Psoas muscle (tissue), 8 donors: ENCODE measurements around the gene BICRAL. TPM values are rescaled to one million over a fixed set of nuclear protein-coding genes. Genes with fewer than 3 reads are reported as not detected.
"Not testable (repeated sequence)": the region's sequence is repeated elsewhere in the genome, so short reads cannot be mapped to it uniquely, and the experiment has no call there.

Experiments used
- ATAC-seq, 4 donors: fragments of 200-7000 bp; cut with Tn5 transposase; one replicate each; pipeline ENCODE4 v1.9.1; 2020; ENCODE audit warnings: moderate library complexity in 3 of 4, mild to moderate bottlenecking in 2 of 4
- DNase-seq, 2 donors: peaks; one replicate each; pipeline ENCODE4 v3.0.0-alpha.2; 2020
- H3K27ac ChIP-seq: fragments of 200-600 bp; one replicate; pipeline ENCODE4 v1.8.0; 2022
- H3K27me3 ChIP-seq, 3 donors: fragments of 200-600 bp in 1 of 3; one replicate each; pipeline versions ENCODE4 v1.6.1 to v1.8.0; 2013 to 2022; ENCODE audit warnings: low read length in 2 of 3, mild to moderate bottlenecking in 2 of 3, moderate library complexity in 1 of 3; ENCODE audit not compliant: insufficient read depth in 3 of 3
- H3K36me3 ChIP-seq, 2 donors: fragments of 200-600 bp in 1 of 2; one replicate each; pipeline versions ENCODE4 v1.6.1 to v1.8.0; 2013 to 2022; ENCODE audit warnings: low read depth in 1 of 2, mild to moderate bottlenecking in 1 of 2, moderate library complexity in 1 of 2; ENCODE audit not compliant: insufficient read depth in 1 of 2
- H3K4me1 ChIP-seq: fragments of 200-600 bp; one replicate; pipeline ENCODE4 v1.8.0; 2022
- H3K4me3 ChIP-seq: fragments of 200-600 bp; one replicate; pipeline ENCODE4 v1.8.0; 2022; ENCODE audit warnings: mild to moderate bottlenecking
- H3K9me3 ChIP-seq: fragments of 200-600 bp; one replicate; pipeline ENCODE4 v1.8.0; 2022
- WGBS, 3 donors: extraction: QIAGEN DNeasy Blood & Tissue Kit; methylation state at CpG; one replicate each; pipeline versions ENCODE4 v1.1.6 to v1.1.7; 2013; 5-methylcytosine and 5-hydroxymethylcytosine counted together
- intact Hi-C, 2 donors: fragments of 100-400 bp; cut with DNase I; formaldehyde crosslinking; loops; one replicate each; pipeline versions ENCODE4 v1.11.0 to v1.14.2; 2022
- polyA plus RNA-seq, 3 donors: library from polyadenylated mRNA; stranded (reverse); fragments of 200-250 nt; gene quantifications; one replicate each; pipeline ENCODE4 v1.2.3, GENCODE V29; 2013
- total RNA-seq, 4 donors: library from RNA; stranded (reverse); fragmentation: NEBNext Ultra II Directional in 2 of 4; extraction: Animal tissue kit (Norgen Biotek cat#: 25700) in 2 of 4; gene quantifications; one replicate each; pipeline versions ENCODE4 v1.2.1 to v1.2.4, GENCODE V29; 2021 to 2023
- TF ChIP-seq, protein P1 (sequence below): fragments of 200-600 bp; IDR thresholded peaks from one replicate; pipeline ENCODE4 v1.8.0; 2022; ENCODE audit warnings: antibody characterized with exemption
- donor health status: healthy with polysubstance abuse.
- donor health status: DM: no; HTN: no; CAD: no; lungs with moderate emphysema.
- donor health status: Bipolar disorder and iron deficiency.
- donor health status: healthy.
- donor health status: DM: yes; HTN: yes; CAD: no.
- donor health status: DM: no; HTN: no; CAD: no.
- donor health status: DM: no; HTN: no; CAD: no.
- donor health status: DM: yes; HTN: yes; CAD: no.

BICRAL gene
- total and polyA plus RNA-seq, 7 donors = 2.8 to 12.2 (median 6.2) TPM

DNA sequence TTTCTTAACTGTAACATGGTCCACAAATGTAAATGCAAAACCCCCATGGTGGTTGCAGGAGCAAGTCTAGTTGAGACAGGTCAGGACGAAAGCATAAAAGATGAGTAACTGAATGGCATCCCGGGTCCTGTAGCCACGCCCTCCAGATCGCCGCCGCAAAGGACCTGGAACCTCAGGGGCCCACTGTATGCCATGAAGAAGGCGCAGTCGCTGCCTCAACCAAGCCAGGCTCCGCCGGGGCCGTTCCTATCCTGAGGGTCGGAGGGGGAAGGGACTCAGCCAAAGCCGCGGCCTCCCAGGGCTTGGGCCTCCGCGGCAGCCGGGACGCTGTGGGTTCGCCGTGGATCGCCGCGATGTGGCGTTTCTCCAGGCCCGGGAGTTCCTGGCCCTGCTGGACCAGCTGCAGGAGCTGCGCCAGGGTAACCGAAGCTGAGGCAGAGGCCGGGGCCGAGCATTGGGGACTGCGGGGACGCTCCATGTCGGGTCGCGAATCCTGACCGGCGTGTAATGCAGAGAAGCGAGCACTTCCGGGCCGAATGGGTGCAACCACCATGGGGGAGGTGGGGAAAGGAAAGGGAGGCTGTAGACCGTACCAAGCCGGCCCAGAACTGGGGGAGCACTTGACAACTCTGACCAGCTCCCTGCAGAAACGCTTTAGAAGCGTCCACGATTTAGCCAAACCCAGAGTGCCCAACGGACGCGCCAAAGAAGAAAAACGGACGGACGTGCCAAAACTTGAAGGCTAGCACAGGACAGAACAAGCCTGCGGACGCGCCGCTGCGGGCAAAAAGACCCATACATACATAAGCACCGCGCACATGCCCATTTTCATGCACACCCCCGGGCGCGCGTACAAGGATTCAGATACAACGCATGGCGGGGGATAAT lies 108.7 kb downstream of the BICRAL start:
- WGBS, 3 donors = 0 to 1% (median 0%) methylated on average over 61 to 63 of the region's 63 CpGs
- Histone ChIP-seq H3K9me3 (no peaks in the 10 kb centered on the region), H3K36me3 (peaks cover 6 to 32% of the 10 kb centered on the region in 2 donors), H3K27me3 (no peaks in the 10 kb centered on the region), H3K4me1 (peaks cover 20% of the 10 kb centered on the region), H3K27ac (peak overlapping the region; percentile 97), H3K4me3 (peak overlapping the region; percentile 82)
- peak; percentile 95 to 97 for DNase-seq
- TF ChIP-seq, protein P1, sequence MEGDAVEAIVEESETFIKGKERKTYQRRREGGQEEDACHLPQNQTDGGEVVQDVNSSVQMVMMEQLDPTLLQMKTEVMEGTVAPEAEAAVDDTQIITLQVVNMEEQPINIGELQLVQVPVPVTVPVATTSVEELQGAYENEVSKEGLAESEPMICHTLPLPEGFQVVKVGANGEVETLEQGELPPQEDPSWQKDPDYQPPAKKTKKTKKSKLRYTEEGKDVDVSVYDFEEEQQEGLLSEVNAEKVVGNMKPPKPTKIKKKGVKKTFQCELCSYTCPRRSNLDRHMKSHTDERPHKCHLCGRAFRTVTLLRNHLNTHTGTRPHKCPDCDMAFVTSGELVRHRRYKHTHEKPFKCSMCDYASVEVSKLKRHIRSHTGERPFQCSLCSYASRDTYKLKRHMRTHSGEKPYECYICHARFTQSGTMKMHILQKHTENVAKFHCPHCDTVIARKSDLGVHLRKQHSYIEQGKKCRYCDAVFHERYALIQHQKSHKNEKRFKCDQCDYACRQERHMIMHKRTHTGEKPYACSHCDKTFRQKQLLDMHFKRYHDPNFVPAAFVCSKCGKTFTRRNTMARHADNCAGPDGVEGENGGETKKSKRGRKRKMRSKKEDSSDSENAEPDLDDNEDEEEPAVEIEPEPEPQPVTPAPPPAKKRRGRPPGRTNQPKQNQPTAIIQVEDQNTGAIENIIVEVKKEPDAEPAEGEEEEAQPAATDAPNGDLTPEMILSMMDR = no peak
- ATAC-seq = peak; percentile 96 to 98 (median 97)
- intact Hi-C loops = loop anchor here in 1 of 2 donors (10.0 kb wide), 1 partner anchor 624 kb away; the partner anchor contains the start of genes LRRC73, POLR1C and YIPF3

GRCh38 chr6:42891199-42891722 lies 109.4 kb downstream of the BICRAL start:
- peak overlapping the region; percentile 97 for H3K27ac ChIP-seq
- peak overlapping the region; percentile 82 for H3K4me3 ChIP-seq
- DNase-seq (no peak), ATAC-seq (no peak)
- no peaks in the 10 kb centered on the region for H3K9me3 ChIP-seq
- H3K36me3 ChIP-seq = peaks cover 0 to 25% of the 10 kb centered on the region in 2 donors
- no peaks in the 10 kb centered on the region for H3K27me3 ChIP-seq
- TF ChIP-seq, protein P1 = no peak
- H3K4me1 ChIP-seq = peaks cover 20% of the 10 kb centered on the region
- WGBS, 3 donors = 25 to 34% (median 27%) methylated on average over 17 of the region's 17 CpGs
- intact Hi-C loops = loop anchor here in 1 of 2 donors (10.0 kb wide), 1 partner anchor 624 kb away; the partner anchor contains the start of genes LRRC73, POLR1C and YIPF3

DNA sequence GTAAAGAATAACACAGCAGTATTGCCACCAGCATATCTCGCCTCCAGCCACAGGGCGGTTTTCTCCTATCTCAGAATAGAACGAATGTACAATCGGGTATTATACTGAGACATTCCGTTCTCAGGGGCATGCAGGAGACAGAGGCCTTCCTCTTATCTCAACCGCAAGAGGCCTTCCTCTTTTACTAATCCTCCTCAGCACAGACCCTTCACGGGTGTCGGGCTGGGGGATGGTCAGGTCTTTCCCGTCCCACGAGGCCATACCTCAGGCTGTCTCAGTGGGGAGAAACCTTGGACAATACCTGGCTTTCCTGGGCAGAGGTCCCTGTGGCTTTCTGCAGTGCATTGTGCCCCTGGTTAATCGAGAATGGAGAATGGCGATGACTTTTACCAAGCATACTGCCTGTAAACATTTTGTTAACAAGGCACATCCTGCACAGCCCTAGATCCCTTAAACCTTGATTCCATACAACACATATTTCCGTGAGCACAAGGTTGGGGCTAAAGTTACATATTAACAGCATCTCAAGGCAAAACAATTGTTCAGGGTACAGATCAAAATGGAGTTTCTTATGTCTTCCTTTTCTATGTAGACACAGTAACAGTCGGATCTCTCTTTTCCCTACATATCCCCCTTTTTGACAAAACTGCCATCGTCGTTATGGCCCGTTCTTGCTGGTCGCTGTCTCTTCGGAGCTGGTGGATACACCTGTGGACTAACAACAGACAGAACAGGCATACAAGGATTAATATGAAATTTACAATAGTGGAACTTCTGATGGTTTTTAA lies 112.4 kb downstream of the BICRAL start:
- H3K4me3 ChIP-seq, H3K27ac ChIP-seq, H3K9me3 ChIP-seq, ATAC-seq, H3K27me3 ChIP-seq, H3K36me3 ChIP-seq, DNase-seq: not testable (repeated sequence)
- intact Hi-C loops = loop anchor here in 1 of 2 donors (10.0 kb wide), 1 partner anchor 621 kb away; the partner anchor contains the start of genes LRRC73, POLR1C and YIPF3
- WGBS, 3 donors = 73 to 79% (median 75%) methylated on average over 19 of the region's 19 CpGs
- H3K4me1 ChIP-seq = peaks cover 14% of the 10 kb centered on the region

DNA sequence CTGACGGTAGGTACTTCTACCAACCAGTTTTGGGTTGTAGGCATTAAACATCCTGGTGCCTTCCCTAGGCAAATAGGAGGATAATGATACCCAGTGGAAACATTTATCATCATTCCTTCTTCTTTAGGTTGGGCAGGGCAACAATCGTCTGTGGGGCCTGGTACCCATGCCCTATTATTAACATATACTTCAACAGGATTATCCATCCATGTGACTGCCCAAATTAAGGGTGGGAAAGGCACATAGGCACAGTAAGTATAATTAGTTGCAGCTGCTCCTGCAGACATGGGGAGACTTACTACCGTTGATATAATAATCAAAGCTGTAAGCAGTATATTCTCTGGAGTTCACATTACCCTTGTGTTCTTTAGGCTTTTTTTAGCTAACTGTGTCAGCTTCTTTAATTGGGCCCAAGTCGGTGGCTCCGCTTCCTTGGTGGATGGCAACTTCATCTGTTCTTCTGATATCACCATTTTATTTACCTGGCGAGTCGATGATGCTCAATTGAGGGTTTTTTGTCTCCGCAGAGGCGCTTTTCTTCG lies 114.4 kb downstream of the BICRAL start:
- H3K27ac ChIP-seq = peak overlapping the region; percentile 67
- H3K4me3 ChIP-seq = no peak overlapping the region
- ATAC-seq (peak in 3 of 4 donors; percentile 62 to 89 (median 77)), DNase-seq (no peak)
- 59 to 69% (median 61%) methylated on average over 10 of the region's 10 CpGs for WGBS, 3 donors
- H3K9me3 ChIP-seq = no peaks in the 10 kb centered on the region
- TF ChIP-seq, protein P1 = no peak
- intact Hi-C loops = loop anchor here in 1 of 2 donors (5.0 to 10.0 kb wide), 2 partner anchors 234 to 619 kb away; partner anchors contain the start of genes LRRC73, POLR1C and YIPF3
- no peaks in the 10 kb centered on the region for H3K36me3 ChIP-seq
- no peaks in the 10 kb centered on the region for H3K27me3 ChIP-seq
- H3K4me1 ChIP-seq = peaks cover 4% of the 10 kb centered on the region
